Activated CD4-positive, alpha-beta T cell treated with anti-CD3 and anti-CD28 coated beads for 4 hours (primary cell): ENCODE measurements around the gene PRSS27.

Source experiments
- DNase-seq, 2 donors: peaks; one replicate each; pipeline ENCODE4 v3.0.0-alpha.2; 2020

PRSS27 gene

DNA sequence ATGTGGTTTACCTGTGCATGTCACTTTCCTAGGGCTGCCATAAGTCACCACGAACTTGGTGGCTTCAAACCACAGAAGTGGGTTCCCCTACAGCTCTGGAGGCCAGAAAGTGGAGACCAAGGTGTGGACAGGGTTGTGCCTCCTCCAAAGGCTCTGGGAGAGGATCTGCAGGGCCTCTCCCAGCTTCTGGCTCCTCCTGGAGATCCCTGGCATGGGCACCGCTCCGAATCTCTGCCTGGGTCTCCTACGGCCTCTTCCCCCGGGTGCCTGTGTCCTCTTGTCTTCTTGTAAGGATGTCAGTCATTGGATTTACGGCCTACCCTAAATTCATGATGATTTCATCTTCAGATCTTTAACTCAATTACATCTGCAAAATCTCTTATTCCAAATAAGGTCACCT lies 29.9 kb upstream of the PRSS27 start:
- DNase-seq = no peak

DNA sequence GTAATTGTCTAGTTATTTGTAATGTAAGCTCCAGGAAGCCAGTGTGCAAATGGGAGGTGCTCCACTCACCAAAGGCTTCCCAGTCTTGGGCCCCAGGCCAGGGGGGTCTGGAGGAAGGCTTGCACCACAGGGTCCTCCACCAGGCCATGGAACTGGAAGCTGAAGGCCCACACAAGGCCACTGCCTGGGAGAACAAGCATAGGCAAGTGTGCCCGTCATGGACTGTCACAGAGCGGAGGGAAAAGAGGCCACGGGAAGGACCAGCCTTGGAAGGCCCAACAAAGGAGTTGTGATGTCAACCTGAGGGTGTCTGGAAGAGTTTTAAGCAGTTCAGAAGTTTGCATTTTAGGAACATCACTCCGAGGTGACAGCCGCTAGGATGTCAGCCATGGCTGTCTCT lies 29.5 kb upstream of the PRSS27 start:
- no peak for DNase-seq

DNA sequence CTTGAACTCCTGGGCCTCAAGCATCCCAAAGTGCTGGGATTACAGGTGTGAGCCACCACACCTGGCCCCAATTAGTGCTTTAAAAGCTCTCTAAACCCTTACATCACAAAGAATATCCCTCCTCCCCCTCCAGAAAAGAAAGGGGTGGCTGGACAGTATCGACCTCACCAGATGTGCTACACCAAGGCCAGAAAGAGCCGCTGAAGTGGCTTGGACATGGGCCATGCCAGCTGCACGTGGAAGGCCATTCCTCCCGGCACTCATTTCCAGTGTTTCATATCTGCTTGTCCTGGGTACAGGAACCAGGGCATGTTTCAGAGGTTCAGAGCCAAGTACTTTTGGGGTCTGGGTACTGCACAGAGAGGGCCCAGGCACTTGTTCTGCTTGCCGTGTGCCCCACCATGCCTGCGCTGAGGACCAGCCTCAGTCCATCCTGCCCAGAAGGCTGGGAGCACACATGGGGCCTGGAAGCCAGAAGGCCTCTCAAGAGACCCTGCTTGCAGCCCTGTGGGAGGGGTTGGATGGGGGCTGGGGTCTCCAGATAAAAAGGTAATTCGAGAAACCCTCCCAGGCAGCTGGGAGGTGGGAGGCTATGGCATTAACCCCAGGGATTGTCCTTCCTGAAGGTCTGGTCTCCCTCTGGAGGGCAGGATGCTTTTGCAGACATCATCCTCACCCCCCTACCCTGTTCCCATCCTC lies 28.9 kb upstream of the PRSS27 start:
- DNase-seq = no peak

DNA sequence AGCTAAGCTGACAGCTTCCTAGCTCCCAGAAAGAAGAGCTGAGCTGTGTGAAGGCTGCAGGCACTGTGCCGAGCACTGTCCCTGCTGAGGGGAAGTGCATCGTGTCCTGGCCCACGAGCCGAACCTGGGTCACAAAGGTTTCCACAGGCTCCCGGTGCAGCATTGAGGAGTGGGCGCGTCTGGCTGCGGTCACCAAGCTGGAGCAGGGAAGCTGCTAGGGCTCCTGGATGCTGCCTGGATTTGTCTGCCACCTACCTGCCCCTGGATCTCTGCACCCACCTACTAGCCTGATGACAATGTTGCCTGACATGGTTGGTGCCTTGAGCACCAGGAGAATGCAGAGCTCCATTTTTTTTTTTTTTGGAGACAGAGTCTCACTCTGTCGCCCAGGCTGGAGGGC lies 25.9 kb upstream of the PRSS27 start:
- no peak for DNase-seq

DNA sequence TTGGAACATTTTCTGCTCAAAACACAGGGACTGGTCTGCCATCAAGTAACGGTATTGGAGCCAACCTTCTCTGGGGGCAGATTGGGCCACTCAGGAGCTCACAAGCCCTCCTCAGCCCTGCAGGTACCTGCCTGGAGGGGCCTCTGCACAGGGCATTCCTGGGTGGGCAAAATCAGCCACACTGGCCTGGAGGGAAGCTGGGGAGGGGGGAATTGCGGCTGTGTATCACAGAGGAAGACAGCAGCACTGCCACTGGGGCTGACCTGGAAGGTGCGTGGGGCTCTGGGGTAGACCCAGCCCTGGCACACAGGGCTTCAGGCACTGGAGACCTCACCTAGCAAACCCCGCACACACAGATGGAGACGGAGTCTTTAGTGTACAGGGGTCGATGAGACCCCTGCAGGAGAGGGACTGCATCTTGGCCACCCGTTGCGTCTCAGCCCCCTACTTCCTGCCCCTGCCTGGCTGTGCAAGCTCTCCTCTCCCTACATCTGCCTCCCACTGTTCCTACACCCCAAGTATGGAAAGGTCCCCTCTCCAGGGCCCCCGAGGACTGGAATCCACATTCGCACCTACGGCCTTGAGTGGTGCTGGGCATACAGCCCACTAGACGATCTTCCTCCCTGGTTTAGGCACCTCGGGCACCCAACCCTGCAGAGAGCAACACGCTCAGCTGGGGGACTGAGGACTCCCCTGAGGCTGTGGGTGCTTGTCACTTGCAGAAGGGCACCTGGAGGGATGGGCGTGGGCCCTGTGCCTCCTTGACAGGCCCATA lies 25.3 kb upstream of the PRSS27 start:
- DNase-seq = no peak

DNA sequence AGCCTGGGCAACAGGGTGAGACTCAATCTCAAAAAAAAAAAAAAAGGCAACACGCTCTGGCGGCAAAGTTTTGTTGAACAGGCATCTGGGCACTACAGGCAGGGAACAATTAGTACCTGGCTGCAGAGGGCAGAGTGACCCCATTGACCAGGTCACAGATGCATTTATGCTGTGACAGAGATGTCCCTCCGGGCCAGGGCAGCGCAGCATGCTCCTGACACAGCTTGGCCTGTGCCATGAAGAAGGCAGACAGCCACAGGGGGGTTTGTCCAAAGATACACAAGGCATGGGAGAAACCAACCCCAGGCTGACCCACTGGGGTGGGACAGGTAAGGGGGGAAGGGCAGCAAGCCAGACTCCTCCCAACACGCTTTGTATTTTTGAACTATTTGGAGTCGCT lies 24.7 kb upstream of the PRSS27 start:
- DNase-seq = no peak

DNA sequence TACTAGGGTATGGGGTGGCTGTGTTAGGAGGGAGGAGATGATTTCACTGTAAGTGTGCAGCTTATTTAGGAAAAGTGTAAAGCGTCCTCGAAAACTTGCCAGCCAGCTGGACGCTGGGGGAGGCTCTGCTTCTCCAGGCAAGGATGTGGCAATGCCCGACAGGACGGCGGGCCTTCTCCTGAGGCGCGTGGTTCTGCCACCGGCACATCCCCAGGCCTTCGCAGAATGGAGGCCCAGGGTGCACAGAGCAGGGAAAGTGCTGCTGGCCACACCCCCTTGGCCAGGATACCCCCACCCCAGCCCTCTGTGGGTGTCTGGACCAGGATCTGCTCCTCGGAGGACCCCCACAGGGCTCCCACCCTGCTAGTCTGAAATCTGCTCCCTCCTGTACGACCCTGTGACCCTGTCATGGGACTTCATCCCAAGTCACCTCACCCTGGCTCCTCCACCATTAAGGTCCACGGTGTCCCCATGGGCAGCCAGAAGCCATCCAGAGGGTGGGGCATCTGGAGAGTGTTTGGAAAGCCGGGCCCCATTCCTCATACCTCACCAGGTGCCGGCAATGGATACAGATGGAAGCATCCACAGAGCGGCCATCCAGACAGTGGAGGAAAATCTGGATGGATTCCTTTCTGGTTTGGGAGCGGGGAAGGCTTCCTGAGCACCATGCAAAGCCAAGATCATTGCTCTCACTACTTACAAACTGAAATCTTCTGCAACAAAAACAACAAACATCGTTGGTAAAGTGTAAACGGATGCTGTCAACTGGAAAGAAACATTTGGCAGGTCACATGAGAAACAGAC lies 23.2 kb upstream of the PRSS27 start:
- no peak for DNase-seq

DNA sequence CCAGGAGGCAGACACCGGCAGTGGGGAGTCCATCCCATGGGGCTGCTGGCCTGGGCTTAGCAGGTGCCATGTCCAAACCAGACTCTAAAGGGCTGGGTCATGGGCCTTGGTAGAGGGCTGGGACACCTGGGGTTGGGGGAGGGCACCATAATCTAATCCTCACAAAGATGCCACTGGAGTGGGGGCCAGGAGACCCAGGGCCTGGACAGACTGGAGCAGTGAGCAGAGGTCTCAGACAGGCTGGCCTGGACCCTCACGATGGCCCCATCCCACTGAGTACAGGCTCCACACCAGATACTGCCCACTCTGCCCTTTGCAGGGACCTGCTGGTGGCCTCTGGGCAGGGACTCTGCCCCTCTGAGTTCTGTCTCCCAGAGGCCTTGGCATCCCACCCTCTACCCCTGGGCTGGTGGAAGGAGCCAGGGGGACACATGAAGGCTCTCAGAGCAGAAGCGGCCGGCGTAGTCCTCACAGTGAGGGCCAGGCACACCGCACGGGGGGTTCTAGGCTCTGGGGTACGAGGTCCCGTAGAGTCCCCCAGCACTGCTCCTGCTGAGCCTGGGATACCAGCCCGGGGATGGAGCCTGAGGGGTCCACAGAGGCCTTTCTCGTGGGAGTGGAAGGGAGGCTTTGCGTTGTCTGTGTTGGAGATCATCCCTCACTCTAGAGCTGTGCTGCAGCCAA lies 22.4 kb upstream of the PRSS27 start:
- DNase-seq = no peak

DNA sequence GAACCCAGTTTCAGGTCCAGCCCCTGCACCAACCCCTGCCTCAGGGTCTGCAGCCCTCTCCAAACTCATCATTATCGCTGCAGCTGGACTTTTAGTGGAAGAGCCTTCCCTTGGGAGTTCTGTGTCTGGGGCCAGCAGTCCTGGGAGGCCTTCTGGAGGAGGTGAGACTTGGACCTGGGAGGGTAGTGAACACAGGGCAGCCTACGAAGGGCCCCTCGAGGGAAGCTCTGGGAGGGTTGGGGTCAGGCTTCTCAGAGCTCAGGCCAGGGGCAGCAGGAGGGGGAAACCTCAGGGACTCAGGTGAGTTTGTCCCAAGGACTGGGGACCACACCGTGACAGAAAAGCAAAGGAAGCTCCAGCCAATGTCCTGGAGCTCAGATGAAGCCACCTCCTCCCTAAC lies 21.1 kb upstream of the PRSS27 start:
- DNase-seq = no peak

DNA sequence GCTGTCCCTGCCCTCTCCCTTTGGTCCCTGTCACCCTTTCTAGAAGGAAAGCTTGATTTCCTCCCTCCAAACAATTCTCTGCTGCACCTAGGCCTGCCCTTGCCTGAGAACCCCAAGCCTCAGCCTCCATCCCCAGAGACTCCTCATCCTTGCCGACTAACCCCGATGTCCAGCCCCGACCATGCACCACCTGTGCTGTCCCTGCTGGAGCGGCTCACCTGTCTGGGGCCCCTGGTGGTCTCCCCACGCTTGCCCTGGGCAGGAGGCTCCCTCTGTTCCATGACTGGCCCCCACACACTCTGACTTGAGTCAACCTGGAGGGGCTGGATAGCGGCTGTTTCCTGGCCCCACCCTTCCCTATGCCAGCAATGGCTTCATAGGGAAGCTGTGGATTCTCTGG lies 20.5 kb upstream of the PRSS27 start:
- DNase-seq = no peak

DNA sequence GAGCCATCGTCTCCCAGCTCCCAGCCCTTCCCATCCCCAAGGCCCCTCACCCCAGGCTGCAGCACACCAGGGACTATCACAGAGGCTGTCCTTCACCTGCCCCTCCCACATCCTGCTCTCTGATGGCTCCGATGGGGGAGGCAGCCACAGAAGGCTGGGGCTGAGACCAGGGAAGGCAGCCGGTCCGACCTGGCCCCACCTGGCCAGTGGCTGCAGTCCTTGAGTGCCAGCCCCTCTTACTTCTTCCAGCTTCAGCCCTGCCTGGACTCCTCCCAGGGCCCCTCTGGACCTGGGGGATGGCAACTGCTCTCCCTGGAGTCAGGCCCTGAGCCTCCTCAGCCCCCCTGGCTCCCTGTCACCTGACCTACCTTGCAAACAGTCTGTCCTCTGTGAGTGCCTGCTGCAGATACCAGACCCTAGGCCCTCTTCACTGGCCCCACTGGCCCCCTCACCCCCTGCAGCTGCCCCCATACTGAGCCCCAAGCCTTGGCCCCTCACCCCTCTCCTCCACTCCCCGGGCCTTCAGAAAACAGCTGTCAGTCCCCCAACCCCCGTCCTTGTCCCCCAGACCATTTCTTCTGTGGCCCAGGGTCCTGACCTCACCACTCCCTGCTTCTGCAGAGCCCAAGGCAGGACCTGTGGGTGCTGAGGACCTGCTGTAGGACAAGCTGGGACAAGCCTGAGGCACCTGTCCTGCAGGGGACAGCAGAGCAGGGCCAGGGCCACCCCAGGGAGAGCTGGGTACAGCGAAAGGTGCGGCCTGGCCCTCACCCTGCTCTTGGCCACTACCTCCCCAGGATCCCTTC lies 19.8 kb upstream of the PRSS27 start:
- no peak for DNase-seq

DNA sequence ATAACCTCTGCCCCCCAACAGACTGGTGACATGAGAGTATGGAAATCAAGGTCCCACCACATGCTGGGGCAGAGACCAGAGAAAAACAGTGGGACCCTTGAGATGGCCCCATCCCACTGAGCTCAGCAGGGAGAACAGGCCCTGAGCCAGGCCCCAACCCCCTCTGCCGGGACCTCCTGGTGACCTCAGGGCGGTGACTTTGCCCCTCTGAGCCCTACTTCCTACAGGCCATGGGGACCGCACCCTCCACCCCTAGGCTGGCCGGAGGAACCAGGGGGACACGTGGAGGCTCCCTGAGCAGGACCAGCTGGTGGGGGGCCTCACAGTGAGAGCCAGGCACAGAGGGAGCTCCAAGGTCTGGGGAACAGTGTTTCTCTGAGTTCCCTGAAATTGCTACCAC lies 18.6 kb upstream of the PRSS27 start:
- DNase-seq = no peak

DNA sequence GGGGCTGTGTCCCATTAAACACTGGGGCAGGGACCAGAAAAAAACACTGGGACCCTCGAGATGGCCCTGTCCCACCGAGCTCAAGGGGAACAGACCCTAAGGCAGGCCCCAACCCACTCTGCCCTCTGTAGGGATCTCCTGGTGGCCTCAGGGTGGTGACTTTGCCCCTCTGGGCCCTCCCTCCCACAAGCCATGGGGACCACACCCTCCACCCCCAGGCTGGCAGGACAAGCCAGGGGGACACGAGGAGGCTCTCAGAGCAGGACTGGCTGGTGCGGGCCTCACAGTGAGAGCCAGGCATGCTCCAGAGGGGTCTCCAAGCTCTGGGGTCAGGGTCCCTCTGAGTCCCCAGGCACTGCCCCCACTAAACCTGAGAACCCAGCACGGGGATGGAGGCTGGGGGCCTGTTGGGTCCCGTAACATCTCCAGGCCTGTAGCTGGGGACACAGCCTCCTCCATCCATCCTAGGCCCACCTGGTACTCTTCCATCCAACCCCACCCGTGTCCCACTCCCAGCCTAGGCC lies 17.9 kb upstream of the PRSS27 start:
- DNase-seq = no peak

DNA sequence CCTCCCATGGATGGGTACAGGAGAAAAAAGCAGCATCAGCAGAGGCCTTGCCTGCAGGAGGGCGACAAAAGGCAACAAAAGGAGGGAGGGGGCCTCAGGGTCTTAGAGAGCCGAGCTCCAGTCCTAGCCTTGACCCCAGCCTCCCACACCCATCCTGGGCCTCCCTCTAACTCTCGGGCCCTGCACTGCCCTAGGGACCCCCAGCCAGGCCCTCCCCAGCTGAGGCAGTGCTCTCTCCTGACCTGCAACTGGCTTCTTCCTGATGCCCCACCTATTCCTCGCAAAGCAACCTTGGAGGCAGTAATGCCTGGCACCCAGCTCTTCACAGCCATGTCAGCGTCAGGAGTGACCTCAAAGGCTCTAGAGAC lies 17.2 kb upstream of the PRSS27 start:
- DNase-seq = no peak

DNA sequence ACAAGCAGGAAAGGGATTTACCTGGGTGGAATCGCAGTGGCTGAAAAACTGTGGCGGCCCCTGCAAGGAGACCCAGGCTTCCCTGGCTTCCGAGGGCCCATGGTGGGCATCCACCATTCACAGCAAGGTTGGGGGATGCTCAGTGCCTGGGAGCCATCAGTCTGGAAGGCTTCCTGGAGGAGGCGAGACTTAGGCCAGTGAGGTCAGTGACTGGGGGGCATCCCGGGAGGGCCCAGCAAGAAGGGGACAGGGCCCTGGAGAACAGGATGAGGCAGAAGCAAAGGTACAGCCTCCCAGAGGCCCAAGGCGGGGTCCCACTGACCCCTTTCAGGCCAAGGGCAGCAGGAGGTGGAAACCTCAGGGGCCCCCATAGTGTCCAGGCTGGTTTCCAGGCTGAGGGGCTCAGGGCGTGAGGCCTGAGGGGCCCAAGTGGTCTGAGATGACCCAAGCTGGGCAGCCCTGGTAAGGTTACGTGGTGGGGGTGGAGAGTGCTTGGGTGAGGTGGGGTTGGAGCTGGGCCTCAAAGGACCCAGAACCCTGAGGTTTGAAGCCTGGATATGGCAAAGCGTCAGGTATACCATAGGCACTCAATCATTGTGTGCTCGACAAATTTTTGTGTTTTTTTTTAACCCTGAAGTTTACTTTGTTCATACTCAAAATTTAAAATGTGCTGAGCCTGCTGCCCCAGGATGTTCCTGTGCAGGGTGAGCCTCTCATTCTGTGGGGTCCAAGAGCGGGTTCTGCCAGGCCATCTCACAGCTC lies 16.6 kb upstream of the PRSS27 start:
- DNase-seq = no peak

DNA sequence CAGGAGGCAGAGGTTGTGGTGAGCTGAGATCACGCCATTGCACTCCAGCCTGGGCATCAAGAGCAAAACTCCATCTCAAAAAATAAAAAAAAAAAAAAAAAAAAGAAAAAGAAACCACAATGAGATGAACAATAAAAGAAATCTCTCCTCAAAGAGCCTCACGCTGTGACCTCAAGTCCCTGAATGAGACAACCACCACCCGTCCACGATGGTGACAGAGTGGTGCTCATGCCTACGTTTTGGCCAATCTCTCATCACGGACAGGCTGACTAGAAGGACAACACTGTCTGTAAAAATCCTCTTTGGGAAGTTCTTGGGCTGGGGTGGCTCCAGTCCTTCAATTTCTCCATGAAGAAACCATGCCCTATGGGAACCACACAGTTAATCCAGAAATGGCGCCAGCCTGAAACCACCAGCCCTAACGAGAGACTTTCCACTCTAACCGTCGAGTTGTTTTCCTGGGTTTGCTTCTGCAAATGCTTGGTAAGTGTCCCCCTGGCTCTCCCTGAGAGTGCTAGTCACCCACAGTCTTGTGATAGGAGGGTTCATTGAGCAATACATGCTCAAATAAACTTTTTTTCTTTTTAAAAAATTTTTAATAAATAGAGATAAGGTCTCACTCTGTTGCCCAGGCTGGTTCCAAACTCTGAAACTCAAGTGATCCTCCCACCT lies 15.0 kb upstream of the PRSS27 start:
- no peak for DNase-seq

DNA sequence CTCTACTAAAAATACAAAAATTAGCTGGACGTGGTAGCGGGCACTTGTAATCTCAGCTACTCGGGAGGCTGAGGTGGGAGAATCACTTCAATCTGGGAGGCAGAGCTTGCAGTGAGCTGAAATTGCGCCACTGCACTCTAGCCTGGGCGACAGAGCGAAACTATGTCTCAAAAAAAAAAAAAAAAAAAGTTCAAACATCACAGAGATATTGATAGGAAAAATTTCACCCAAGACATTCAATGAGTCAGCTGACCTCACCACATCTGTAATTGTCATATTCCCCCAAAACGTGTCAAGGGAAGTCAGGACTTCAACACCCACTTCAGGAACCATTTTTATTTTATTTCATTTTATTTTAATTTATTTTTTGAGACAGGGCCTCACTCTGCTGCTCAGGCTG lies 8.0 kb upstream of the PRSS27 start:
- no peak for DNase-seq

DNA sequence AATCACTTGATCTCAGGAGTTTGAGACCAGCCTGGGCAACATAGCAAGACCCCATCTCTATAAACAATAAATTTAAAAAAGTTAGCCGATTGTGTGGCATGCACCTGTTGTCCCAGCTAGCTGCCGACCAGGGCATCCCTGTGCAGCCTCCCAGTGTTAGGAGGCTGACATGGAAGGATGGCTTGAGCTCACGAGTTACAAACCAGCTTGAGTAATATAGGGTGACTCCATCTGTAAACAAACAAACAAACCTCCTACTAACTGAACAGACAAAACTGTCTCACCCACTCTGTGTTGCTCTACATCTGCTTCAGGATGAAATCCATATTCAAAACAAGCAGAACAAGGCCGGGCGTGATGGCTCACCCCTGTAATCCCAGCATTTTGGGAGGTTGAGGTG lies 6.9 kb upstream of the PRSS27 start:
- DNase-seq = no peak

DNA sequence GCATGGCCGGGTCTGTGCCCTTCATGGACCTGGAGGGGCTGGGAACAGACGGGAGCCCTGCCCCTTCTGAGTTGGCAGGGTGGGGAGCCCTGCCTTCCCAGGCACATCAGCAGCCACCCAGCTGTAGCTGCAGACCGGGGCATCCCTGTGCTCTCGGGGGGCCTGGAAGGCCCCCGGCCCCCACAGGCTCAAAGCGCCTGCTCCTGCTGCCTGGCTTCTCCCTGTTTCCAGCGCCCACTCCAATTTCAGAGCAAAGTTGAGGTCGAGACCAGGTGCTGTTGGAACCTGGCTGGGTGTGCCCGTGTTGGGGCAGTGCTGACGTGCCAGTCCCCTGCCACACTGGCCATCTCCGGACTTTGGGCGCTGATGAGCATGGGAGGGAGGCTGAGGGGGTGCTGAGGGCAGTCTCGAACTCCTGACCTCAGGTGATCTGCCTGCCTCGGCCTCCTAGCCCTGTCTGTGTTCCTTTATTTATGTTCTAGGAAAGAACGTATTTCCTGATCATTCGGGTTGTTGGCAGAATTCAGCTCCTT lies 4.9 kb upstream of the PRSS27 start:
- no peak for DNase-seq

DNA sequence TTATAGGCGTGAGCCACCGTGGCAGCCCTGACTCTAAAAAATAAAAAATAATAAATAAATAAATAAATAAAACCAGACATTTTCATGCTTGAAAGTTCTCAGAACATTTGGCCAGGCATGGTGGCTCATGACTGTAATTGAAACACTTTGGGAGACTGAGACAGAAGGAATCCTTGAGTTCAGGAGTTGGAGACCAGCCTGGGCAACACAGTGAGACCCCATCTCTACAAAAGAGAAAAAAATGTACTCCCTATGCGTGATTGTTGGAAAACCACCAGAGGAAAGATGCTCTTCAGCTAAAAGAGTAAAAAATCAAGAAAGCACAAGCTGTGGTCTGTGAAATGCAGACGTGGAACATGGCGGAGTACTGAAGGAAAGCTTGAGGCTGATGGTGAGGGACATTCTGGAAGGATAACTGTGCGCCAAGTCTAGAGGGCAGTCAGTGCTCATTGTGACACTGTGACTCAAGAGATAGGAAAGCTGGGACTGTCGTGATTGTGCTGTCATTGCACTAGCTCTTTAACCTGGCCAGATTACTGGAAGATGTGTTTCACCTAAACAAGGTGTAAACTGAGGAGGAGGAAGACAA lies 4.2 kb upstream of the PRSS27 start:
- DNase-seq = no peak
